NCI-H1048 (cell line): ENCODE results near the gene PLBD2.
"Not testable (repeated sequence)": the region's sequence is repeated elsewhere in the genome, so short reads cannot be mapped to it uniquely, and the experiment has no call there.

ENCODE experiments used
- DNase-seq: peaks from one replicate; lab custom pipeline; 2025; lab: John Stamatoyannopoulos, UW

Gene PLBD2

DNA sequence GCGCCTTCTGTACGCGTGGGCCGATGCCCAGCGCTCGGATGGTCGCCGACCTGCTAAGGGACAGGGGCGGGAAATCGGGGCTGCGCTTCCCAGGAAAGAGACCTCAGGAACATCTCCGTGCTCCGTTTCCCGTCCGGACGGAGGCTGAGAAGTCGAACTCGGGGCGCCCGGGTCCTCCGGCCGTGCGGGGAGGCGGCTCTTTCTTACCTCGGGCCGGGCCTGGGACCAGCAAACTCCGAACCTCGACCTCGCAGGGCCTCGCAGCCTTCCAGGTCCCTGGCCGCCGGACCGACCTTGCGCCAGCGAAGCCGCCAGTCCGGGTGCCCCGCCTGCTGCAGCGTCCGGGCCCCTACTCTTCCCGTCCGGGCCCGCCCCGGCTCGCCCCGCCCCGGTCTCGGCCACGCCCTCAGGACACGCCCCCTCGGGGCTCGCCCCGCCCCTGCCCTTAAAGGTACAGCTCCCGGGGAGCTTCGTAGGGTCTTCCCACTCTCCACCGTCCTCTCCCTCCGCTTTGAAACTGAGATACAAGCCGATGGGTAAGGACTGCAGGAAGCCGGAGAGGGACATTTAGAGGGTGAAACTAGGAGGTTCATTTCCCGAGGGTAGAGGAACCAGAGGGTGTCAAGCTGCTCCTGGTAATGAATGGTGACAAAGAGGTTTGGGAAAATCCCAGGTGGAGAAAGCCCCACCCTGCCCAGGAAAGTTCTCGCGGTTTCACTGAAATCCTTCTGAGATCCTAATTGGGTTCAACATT, 23.4 kb upstream of the PLBD2 start, which contains the start of gene SLC8B1:
Gene SLC8B1 (minus strand): TSS at position 324 of the 754 bp plus-strand sequence. CDS start 2,231 bp downstream, outside the sequence.
- no peak for DNase-seq

DNA sequence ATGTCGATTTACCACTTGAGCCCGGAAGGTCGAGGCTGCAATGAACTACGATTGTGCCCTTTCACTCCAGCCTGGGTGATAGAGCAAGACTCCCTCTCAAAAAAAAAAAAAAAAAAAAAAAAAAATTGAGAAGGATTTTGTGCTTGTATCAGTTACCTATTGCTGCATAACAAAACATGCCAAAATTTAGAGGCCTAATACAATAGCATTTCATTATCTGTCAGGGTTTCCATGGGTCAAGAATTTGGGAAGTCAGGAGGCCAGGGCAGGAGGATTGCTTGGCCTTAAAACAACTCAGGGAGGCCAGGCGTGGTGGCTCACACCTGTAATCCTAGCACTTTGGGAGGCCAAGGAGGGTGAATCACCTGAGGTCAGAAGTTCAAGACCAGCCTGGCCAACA, 18.8 kb upstream of the PLBD2 start:
- no peak for DNase-seq

DNA sequence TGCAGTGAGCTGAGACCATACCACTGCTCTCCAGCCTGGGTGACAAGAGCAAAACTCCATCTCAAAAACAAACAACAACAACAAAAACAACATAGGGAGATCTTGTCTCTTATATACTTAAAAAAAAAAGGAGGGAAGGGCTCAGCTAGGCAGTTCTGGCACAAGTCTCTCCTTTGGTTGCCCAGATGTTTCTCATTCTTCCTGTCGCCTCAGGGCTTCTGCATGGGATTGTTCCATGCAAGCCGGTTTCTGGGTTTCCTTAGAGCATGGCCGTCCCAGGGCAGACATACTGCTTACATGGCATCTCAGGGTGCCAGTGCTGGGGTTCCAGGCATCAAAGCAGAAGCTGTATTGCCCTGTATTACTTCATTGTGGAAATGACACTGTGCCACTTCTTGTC, 18.3 kb upstream of the PLBD2 start:
- DNase-seq = no peak

DNA sequence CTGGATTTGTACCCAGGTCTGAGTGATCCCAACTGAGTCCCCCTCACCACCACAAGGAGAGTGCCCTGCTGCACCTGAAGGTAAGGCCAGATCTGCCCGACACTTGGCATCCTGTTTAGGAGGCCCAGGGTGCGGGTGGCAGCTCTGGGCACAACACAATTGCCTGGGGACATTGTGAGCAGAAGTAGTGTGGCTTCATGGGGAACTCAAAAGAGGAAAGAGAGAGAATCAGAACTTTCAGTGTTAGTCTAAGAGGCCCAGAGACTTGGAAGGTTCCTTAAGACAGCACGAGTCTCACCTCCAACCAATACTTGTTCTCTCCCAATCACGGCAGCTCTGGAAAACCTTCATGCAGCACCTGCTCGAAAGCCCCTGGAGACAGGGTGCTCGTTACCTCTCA, 16.9 kb upstream of the PLBD2 start:
- no peak for DNase-seq

DNA sequence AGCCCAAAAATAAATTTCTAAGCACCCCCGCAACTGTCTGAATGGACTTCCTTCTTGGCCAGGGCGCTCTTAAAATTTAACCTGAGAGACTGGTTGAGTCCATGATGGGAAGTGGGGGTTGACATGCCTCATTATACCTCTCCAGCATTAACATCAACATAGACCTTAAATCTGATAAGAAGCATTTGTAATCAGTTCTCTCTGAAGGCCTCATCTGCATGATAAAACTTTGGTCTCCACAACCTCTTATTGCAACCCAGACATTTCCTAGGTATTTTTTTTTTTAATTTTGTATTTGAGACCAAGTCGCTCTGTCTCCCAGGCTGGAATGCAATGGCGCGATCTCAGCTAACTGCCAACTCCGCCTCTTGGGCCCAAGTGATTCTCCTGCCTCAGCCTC, 13.1 kb upstream of the PLBD2 start:
- DNase-seq = no peak

DNA sequence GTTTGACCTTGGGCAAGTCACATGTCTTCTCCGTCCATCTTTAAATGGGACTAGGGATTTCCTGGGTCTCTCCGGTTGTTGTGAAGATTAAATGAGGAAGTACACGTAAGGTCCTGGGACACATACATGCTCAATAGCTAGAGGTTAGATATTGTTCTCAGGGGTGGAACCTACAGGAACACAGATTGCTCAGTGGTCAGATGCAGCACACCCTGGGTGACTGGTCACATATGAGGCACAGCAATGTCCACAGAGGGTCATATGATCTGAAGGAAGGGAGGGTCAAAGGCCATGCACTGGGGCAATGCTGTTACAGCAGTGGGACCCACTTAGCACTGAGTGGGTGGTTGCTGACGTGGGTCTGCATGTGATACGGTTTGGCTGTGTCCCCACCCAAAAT, 12.0 kb upstream of the PLBD2 start:
- no peak for DNase-seq

DNA sequence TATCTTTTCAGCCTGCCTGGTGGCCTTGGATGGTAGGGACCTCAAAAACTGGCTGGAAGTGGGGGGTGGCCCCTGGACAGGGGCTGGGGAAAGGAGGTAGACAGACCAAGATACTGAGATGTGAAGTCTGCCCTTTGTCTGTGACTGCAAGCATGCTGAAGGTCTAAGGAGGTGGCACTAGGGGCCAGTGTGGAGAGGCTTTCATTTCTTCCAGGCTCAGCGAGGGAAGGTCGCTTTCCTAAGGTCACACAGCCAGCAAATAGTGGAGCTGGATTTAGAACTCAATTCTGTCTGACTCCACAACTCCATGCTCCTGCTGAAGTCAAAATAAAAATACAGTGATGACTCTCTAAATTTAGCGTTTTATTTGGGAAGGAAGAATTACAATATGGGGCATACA, 11.3 kb upstream of the PLBD2 start:
- DNase-seq = no peak

DNA sequence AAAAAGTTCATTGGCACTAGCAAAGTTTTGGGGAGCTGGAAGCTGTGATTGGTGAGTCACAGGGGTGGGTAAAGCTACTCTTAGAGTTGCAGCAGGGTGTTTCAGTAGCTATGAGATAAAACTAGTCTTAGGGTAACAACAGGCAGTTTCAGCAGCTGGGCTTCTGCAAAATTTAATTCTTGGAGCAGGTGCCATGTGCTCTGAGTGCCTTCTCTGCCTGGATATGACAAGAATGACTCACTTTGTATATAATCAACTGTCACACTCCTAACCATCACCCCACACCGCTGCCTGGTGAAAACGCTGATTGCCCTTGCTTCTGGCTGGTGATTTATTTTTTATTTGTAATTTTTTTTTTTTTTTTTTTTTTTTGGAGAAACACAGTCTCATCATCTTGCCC, 10.5 kb upstream of the PLBD2 start:
- DNase-seq = no peak

DNA sequence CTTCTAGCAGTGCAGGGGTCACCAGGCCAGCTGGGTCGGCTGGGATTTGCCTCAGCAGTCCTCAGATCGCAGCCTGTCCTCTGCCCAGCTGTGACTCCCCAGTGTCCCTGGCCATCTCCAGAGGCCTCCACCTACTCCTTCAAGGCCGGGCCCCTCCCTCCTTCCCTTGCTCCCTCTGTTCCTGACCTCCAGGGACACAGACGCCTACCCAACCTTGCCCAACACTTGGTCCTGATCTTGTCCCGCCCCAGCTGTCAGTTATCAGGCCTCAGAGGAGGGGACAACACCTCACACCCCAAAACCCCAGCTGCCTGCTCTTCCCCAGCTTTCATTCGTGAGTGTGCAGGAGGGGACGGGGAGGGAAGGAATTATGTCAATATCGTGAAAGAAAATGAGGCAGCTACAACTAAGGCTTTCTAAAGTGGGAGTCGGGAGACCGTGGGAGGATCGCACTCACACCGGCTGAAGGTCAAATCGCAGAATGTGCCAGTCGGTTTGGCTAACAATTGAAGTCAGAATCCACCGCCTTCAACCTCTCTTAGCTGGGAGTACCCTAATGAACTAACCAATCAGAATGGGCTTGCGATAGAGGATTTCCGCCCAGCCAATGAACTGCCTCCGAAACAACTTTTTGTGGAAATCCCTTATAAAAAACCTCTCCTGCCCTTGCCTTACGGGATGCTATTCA, 9.4 kb upstream of the PLBD2 start:
- no peak for DNase-seq

DNA sequence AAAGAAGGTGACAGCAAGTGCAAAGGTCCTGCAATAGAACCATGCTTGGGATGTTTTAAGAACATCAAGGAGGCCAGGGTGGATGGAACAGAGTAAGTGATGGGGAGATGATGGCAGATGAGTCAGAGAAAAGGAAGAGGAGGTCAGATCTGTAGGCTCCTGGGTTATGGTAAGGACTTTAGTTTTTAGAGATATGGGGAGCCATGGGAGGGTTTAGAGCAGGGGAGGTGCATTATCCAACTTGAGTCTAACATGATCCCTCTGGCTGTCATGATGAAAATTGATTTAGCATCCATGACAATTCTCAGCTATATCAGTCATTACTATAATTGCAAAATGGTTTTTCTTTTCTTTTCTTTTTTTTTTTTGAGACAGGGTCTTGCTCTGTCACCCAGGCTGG, 7.3 kb upstream of the PLBD2 start:
- DNase-seq = no peak

DNA sequence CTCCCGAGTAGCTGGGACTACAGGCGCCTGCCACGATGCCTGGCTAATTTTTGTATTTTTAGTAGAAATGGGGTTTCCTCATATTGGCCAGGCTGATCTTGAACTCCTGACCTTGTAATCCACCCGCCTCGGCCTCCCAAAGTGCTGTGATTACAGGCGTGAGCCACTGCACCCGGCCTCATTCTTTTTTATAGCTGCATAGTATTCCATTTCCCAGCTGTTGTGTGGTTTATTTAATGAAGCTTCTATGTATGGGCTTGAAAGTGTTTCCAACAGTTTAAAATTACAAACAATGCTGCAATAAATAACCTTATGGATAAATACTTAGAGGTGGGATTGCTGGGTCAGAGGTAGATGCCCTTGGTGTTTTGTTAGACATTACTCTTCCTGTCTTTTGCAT, 4.2 kb upstream of the PLBD2 start:
- not testable (repeated sequence) for DNase-seq

DNA sequence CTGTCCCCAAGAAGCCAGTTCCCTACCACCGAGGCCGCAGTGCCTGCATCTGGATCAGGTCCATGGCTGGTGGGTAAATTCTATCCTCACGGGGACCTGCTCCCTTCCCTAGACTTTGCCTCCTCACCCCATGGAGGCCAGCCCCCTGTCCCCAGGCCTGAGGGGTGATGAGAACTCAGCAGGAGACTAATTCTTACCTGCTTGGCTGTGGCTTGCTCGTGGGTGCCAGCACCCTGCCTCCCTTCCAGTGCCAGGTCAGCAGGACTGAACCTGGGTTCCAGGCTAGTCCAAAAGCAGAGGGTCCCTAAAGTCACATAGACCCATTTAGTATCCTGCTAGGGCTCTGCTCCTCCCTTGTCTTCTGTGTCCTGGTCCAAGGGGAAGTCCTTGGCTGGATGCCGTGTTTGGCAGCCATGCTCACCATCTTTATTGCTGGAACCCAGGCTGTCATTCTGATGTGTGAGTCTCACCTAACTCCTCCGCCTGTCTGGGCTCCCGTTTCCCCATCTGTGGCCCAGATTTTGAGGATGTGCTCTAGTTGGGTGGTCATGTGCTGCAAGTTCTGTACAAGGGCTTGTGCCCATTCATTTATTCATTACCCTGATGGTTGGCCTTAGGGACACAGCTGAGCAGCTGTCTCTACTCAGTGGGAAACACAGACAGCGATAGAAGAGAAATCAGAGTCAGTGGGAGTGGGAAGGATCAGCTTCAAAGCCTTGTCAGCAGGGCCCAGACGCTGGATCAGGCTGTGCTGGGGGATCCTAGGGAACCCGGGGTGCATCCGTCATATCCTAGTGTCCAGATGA, 949 bp downstream of the PLBD2 start:
- no peak for DNase-seq

DNA sequence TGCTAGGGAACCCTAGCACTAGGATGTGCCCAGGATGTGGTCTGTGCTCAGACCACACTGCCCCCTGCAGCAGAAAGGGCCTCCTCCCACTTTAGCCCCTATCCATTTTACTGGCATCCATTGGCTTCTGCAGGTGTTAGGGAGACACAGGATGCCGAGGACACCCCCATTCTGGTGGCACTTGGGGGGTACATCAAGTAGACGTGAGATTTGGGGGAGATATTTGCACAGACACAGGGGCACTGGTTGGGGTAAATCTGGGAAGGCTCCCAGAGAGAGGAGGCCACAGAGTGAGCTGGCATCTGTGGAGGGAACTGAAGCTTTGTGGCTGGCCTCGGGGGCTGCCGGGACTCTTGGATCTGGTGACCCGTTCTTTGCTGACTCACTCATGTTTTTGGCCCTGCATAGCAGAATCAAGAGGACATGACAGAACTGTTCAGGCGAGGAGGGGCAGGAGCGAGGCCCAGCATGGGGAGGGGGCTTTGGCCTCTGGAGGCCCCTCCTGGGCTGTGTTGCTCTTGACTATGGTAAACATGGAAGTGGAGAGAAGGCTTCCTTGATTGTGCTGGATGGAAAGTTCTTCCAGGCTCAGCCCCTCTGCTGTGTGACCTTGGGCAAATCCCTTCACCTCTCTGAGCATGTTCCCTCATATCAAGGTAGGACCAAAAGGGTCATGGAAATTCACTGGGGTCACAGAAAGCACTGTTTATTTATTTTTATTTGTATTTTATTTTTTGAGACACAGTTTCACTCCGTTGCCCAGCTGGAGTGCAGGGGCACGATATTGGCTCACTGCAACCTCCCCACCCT, 1.8 kb downstream of the PLBD2 start:
- no peak for DNase-seq

DNA sequence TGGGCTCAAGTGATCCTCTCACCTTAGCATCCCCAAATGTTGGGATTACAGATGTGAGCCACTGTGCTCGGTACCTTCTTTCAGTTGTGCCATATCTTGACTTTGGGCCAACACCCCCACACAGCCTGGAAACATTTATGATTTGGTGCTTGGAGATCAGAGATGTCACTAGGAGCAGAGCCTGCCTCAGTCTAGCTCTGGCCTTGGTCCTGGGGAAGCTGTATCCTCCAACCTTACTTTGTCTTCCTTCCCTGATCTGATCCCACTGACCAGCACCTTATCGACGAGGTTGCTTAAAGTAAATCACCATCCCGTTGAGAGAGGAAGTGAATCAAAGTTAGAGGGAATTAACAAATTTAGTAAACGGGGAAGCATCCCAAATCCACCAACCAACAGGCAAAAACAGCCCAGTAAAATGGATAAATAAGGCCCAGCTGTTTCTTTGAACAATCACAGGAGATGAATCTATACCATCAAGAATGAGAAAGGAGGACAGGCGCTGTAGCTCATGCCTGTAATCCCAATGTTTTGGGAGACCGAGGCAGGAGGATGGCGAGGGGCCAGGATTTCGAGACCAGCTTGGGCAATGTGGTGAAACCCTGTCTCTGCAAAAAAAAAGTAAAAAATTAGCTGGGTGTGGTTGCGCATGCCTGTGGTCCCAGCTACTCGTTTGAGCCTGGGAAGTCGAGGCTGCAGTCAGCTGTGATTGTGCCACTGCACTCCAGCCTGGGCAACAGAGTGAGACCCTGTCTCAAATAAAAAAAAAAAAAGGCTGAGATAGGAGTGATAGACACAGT, 3.4 kb downstream of the PLBD2 start:
- DNase-seq = no peak

DNA sequence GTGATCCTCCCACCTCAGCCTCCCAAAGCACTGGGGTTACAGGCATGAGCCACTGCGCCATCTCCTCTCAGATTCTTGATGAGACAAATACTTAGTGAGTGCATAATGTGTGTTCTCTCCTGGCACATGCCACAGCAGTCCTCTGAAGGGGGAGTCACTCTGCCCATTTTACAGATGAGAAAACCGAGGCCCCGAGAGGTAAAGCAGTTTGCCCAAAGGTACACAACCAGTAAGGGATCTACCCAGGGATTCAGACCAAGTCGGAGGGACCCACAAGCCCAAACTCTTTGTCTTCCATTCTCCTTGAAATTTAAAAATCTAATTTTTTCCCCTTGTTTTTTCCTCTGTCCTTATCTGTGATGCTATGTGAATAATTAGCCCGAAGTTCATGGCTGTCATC, 6.3 kb downstream of the PLBD2 start:
- no peak for DNase-seq

DNA sequence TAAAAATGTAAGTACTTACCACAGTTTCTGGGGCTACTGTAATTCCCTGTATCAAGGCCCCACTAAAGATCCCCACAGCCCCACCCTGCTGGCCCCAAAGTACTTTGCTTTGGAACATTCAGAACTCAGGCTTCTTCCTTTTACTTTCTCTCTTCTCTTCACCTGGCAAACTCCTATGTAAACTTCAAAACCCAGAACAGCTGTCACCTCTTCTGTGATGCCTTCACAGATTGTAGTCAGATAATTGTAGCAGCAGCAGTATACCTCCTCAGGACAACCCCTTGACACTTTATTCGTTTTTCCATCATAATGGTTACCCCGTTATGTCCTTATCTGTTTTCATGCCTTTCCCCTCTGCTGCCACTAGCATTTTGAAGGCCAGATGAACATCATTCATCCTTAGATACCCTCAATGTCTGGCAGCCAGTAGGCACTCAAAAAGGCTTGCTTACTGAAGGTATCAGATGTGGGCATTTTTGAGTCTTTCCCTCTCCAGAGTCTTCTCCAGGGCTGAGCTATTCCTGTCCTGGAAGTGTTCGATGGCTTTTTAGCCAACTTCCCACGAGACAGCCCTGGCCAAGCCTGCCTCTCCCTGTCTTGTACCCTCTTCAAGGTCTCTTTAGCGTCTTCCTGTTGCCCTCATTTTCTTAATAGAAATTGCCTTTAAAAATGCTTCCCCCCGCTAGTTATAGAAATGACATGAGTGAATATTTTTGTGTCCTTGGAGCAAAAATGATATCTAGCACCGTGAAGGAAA, 7.4 kb downstream of the PLBD2 start:
- no peak for DNase-seq

DNA sequence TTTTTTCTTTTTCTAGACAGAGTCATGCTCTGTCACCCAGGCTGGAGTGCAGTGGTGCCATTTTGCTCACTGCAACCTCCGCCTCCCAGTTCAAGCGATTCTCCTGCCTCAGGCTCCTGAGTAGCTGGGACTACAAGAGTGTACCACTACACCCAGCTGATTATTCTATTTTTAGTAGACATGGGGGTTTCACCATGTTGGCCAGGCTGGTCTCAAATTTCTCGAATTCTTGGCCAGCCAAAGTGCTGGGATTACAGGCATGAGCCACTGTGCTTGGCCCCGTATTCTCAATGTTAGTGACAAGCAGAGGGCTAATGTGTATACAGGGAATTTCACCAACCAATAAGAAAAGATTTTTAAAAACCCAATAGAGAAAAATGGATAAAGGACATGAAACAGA, 8.4 kb downstream of the PLBD2 start:
- no peak for DNase-seq

DNA sequence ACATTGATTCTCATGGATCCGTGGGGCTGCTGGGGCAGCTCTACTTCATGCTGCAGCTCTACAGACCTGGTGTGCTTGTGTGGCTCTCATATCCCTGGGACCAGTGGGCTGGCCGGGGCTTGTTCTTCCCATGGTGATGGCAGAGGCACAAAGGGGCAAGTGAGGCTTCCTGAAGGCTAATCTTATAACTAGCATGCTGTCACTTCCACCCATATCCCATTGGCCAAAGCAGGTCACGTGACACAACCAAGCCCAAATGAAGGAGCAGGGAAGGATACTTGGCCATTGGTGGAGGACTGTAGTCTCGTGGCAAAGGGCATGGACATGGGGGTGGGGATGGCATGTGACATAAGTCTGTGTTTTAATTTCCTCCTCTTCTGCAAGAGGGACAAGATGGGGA, 9.9 kb downstream of the PLBD2 start:
- no peak for DNase-seq

DNA sequence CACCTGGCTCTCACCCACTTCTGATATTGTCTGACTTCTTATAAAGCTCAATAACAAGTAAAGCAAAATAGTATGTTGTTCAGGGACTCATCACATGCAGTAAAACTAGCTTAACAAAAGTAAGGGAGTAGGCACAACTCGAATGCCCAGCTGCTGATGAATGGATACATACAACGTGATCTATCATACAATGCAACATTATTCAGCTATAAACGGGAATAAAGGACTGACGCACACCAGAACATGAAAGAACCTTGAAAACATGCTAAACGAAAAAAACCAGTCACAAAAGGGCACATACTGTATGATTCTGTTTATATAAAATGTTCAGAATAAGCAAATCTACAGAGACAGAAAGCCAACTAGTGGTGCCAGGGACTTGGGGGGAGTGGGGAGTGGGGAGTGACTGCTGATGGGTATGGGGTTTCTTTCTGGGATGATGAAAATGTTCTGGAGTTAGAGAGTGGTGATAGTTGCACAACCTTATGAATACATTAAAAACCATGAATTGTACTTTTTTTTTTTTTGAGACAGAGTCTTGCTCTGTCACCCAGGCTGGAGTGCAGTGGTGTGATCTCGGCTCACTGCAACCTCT, 11.1 kb downstream of the PLBD2 start:
- no peak for DNase-seq
